Kidney (tissue), 14 donors: ENCODE data around the gene SFT2D1. TPM values are rescaled to one million over a fixed set of nuclear protein-coding genes. Genes with fewer than 3 reads are reported as not detected.

Source experiments
- DNase-seq, 5 donors: peaks; one replicate each; pipeline ENCODE4 v3.0.0-alpha.2; 2013 to 2020
- FAIRE-seq: peaks from 2 replicates; lab custom pipeline; 2012; peaks lifted over from hg19 to GRCh38; lab: Jason Lieb, UNC
- H3K27ac ChIP-seq, 2 donors: one replicate each; pipeline ENCODE4 v1.7.0; 2013; ENCODE audit warnings: low read depth in 2 of 2, low read length in 2 of 2, inconsistent platforms in 1 of 2
- H3K27me3 ChIP-seq: one replicate; pipeline ENCODE4 v1.7.1; 2013; ENCODE audit warnings: low read length, inconsistent platforms; ENCODE audit not compliant: control insufficient read depth, insufficient read depth
- H3K36me3 ChIP-seq, 3 donors: one replicate each; pipeline versions ENCODE4 v1.7.0 to v1.7.1; 2013; ENCODE audit warnings: low read length in 3 of 3, control low read depth in 1 of 3, inconsistent platforms in 1 of 3; ENCODE audit not compliant: insufficient read depth in 3 of 3, control insufficient read depth in 2 of 3
- H3K4me1 ChIP-seq, 3 donors: one replicate each; pipeline versions ENCODE4 v1.7.0 to v1.7.1; 2013; ENCODE audit warnings: low read length in 3 of 3, inconsistent platforms in 1 of 3, low read depth in 1 of 3; ENCODE audit not compliant: control insufficient read depth in 2 of 3, insufficient read depth in 2 of 3
- H3K4me3 ChIP-seq, 3 donors: one replicate each; pipeline versions ENCODE4 v1.7.0 to v1.8.1; 2013; ENCODE audit warnings: low read length in 3 of 3, control low read depth in 1 of 3, inconsistent platforms in 1 of 3
- H3K9ac ChIP-seq, 3 donors: one replicate each; pipeline versions ENCODE4 v1.7.0 to v1.7.1; 2013; ENCODE audit warnings: low read length in 3 of 3, control low read depth in 1 of 3, inconsistent platforms in 1 of 3
- H3K9me3 ChIP-seq, 3 donors: one replicate each; pipeline versions ENCODE4 v1.7.0 to v1.7.1; 2013; ENCODE audit warnings: low read length in 3 of 3, control low read depth in 1 of 3, inconsistent platforms in 1 of 3; ENCODE audit not compliant: control insufficient read depth in 2 of 3, insufficient read depth in 1 of 3
- intact Hi-C: fragments of 100-400 bp; cut with DNase I; formaldehyde crosslinking; loops from one replicate; pipeline ENCODE4 v1.11.1; 2022
- polyA plus RNA-seq: library from polyadenylated mRNA; stranded (reverse); fragments of 350-450 nt; fragmentation: Illumina TruSeq; extraction: RNeasy Lipid Tissue Mini Kit (QIAGEN cat#74804); gene quantifications from one replicate; pipeline ENCODE4 v1.2.3, GENCODE V29; 2014; ENCODE audit warnings: low read depth, low replicate concordance; ENCODE audit not compliant: insufficient read depth
- total RNA-seq: library from RNA; stranded (reverse); fragmentation: NEBNext Ultra II Directional; extraction: Animal tissue kit (Norgen Biotek cat#: 25700); gene quantifications from one replicate; pipeline ENCODE4 v1.2.1, GENCODE V29; 2021
- TF ChIP-seq, protein P1 (sequence below): IDR thresholded peaks from 3 replicates; pipeline ENCODE4 v1.5.1; 2012; ENCODE audit warnings: mild to moderate bottlenecking, moderate library complexity, borderline replicate concordance; ENCODE audit not compliant: insufficient read depth; ENCODE audit errors: extremely low read depth
- donor health status: control.
- donor health status: control.
- donor health status: control.
- donor health status: control.
- donor health status: control.
- donor health status: DM: yes; HTN: yes; CAD: no.
- donor health status: Normal renal cell carcinoma (clear cell type).

SFT2D1 gene
- total and polyA plus RNA-seq, 2 donors from 2014 or later = 48.3 to 73.2 TPM

DNA sequence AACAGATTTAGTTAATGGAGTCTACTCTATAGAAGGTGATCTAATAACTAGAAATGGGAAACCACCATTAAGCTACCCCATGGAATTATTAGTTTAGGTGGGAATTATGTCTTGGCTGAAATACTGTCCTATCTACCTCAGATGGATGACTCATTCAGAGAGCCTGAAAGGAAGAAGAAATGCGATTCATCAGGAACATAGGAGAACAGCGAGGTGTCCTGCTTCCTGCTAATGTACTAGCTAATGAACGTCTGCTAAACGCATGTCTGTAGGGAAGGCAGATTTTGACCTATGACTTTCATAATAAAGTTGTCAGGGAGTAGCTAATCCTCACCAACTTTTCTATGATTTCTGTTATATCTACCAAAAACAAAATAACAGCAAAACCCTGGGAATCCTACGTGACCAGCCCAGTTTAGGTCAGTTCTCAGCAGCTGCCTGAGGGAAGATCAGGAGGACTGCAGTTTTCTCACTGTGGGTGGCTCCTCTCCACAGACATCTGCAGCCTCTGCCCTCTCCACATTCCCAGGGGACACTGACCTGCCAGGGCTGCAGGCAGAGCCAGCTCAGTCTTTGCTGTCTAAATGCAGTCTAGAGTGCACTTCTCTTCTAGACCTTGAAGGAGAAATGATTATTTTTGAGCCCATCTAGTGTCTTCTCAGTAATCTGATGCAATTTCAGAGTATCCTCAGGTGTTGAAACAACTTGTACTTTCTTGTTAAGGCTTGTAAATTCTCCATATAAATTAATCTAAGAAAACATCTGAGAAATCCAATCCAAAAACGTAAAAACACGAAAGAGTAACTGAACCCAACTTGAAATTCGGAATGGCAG, 18.1 kb upstream of the SFT2D1 start:
- no peak overlapping the region for H3K27ac ChIP-seq

DNA sequence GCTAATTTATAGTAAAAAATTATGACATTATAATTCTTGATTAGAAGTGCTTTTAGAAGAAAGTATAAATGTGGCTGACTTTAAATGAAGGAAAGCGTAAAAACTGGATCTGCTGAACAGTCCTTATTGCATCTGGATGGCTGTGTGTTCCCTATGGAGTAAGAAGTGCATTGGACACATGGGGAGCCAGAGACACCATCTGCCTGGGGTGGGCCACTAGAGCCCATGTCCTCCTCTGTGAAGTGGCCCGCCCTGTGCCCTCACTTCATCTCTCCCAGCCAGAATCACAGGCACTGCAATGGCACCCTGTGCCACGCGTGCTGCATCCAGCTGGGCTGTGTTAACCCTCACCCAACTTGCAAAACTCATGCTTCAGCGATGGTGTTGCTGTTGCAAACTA, 13.2 kb upstream of the SFT2D1 start:
- FAIRE-seq (no peak), DNase-seq (no peak)
- Histone ChIP-seq H3K9me3 (no peaks in the 10 kb centered on the region), H3K9ac (no peak overlapping the region), H3K4me3 (no peak overlapping the region), H3K36me3 (no peaks in the 10 kb centered on the region), H3K27me3 (no peaks in the 10 kb centered on the region), H3K4me1 (no peaks in the 10 kb centered on the region), H3K27ac (no peak overlapping the region)
- TF ChIP-seq, protein P1, sequence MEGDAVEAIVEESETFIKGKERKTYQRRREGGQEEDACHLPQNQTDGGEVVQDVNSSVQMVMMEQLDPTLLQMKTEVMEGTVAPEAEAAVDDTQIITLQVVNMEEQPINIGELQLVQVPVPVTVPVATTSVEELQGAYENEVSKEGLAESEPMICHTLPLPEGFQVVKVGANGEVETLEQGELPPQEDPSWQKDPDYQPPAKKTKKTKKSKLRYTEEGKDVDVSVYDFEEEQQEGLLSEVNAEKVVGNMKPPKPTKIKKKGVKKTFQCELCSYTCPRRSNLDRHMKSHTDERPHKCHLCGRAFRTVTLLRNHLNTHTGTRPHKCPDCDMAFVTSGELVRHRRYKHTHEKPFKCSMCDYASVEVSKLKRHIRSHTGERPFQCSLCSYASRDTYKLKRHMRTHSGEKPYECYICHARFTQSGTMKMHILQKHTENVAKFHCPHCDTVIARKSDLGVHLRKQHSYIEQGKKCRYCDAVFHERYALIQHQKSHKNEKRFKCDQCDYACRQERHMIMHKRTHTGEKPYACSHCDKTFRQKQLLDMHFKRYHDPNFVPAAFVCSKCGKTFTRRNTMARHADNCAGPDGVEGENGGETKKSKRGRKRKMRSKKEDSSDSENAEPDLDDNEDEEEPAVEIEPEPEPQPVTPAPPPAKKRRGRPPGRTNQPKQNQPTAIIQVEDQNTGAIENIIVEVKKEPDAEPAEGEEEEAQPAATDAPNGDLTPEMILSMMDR = no peak
- intact Hi-C loops = no loop called here

More for the DNA sequence above, 18.1 kb upstream of the SFT2D1 start:
- no peak overlapping the region for H3K9ac ChIP-seq
- DNase-seq = no peak
- TF ChIP-seq, protein P1 = no peak
- intact Hi-C loops = no loop called here
- no peak for FAIRE-seq
- peaks cover 0 to 25% (median 6%) of the 10 kb centered on the region in 3 donors for H3K36me3 ChIP-seq
- H3K4me3 ChIP-seq = no peak overlapping the region
- no peaks in the 10 kb centered on the region for H3K27me3 ChIP-seq
- H3K4me1 ChIP-seq = no peaks in the 10 kb centered on the region
- H3K9me3 ChIP-seq = no peaks in the 10 kb centered on the region

DNA sequence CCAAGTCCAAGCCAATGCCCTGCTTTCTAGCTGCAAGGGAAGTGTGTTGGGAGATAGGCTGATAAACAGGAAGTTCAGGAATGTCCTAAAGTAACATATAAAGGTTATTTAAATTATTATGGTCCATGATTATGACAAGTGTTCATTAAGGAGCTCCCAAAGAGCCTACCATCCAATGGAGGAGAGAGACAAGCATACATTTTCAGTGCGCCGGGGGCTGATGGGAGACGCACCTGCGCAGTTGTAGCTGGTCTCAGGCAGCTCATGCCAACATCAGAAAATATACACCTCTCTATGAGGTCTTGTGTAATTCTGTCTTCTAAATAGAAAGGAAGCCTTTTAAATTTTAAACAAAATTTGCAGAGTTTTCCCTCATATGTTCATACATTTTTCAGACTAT, 12.6 kb upstream of the SFT2D1 start:
- Histone ChIP-seq H3K4me3 (no peak overlapping the region), H3K27me3 (no peaks in the 10 kb centered on the region), H3K36me3 (no peaks in the 10 kb centered on the region), H3K27ac (no peak overlapping the region), H3K9ac (no peak overlapping the region), H3K9me3 (no peaks in the 10 kb centered on the region), H3K4me1 (no peaks in the 10 kb centered on the region)
- FAIRE-seq (no peak), DNase-seq (no peak)
- intact Hi-C loops = no loop called here
- TF ChIP-seq, protein P1 = no peak

DNA sequence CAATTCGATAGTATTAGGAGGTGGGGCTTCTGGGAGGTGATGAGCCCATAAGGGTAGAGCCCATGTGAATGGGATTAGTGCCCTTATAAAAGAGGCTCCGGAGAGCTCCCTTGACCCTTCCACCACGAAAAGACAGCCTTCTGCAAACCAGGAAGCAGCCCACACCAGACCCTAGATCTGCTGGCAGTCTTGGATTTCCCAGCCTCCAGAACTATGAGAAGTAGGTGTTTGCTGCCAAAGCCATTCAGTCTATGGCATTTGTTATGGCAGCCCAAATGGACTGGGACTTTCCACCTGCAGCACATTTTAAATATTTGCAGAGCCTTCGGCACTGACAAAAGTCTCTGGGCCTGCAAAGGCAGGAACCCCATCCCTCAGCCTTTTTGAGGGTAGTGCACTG, 11.8 kb upstream of the SFT2D1 start:
- intact Hi-C loops = no loop called here
- no peak overlapping the region for H3K4me3 ChIP-seq
- no peak overlapping the region for H3K9ac ChIP-seq
- no peak for FAIRE-seq
- H3K4me1 ChIP-seq = no peaks in the 10 kb centered on the region
- TF ChIP-seq, protein P1 = no peak
- H3K27me3 ChIP-seq = no peaks in the 10 kb centered on the region
- H3K27ac ChIP-seq = no peak overlapping the region
- H3K36me3 ChIP-seq = no peaks in the 10 kb centered on the region
- H3K9me3 ChIP-seq = no peaks in the 10 kb centered on the region
- no peak for DNase-seq
